HCT116 (cell line): ENCODE data around the gene TMEM40.

Experiments used
- EGR1 ChIP-seq: IDR thresholded peaks from 2 replicates; pipeline ENCODE4 v1.6.1; 2012; ENCODE audit warnings: low read depth
- JUND ChIP-seq: IDR thresholded peaks from 2 replicates; pipeline ENCODE4 v1.6.1; 2012
- POLR2AphosphoS5 ChIP-seq: IDR thresholded peaks from 2 replicates; pipeline ENCODE4 v1.6.1; 2011; ENCODE audit warnings: mild to moderate bottlenecking, low read depth, low read length, moderate library complexity
- ZFX ChIP-seq: fragments of 450-650 bp; IDR thresholded peaks from 2 replicates; pipeline ENCODE4 v1.6.1; 2017
- TF ChIP-seq, protein P1 (sequence below), 3 experiments: fragments of 200-600 bp in 1 of 3; sonication (generic) in 1 of 3; IDR thresholded peaks in 2 of 3; conservative IDR thresholded peaks in 1 of 3; 2 replicates each; pipeline ENCODE4 v1.5.1; 2012 to 2017; ENCODE audit warnings: low read depth in 2 of 3, low read length in 2 of 3, antibody characterized with exemption in 1 of 3, borderline replicate concordance in 1 of 3, control low read depth in 1 of 3, mild to moderate bottlenecking in 1 of 3, mixed read lengths in 1 of 3, mixed run types in 1 of 3, moderate library complexity in 1 of 3; ENCODE audit not compliant: insufficient read depth in 1 of 3
- TF ChIP-seq, protein P2 (sequence below): IDR thresholded peaks from 2 replicates; pipeline ENCODE4 v1.6.1; 2012

- TF ChIP-seq EGR1 (no peak), JUND (no peak), POLR2AphosphoS5 (no peak), ZFX (no peak)
- TF ChIP-seq, protein P1, sequence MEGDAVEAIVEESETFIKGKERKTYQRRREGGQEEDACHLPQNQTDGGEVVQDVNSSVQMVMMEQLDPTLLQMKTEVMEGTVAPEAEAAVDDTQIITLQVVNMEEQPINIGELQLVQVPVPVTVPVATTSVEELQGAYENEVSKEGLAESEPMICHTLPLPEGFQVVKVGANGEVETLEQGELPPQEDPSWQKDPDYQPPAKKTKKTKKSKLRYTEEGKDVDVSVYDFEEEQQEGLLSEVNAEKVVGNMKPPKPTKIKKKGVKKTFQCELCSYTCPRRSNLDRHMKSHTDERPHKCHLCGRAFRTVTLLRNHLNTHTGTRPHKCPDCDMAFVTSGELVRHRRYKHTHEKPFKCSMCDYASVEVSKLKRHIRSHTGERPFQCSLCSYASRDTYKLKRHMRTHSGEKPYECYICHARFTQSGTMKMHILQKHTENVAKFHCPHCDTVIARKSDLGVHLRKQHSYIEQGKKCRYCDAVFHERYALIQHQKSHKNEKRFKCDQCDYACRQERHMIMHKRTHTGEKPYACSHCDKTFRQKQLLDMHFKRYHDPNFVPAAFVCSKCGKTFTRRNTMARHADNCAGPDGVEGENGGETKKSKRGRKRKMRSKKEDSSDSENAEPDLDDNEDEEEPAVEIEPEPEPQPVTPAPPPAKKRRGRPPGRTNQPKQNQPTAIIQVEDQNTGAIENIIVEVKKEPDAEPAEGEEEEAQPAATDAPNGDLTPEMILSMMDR (IDR thresholded peaks at IDR 0.05 in 2 of 3, conservative IDR thresholded peaks at IDR 0.05 in 1 of 3; ENCODE audit: borderline replicate concordance in 1 of 3, insufficient read depth in 1 of 3, low read depth in 2 of 3, low read length in 2 of 3), result no peak
- TF ChIP-seq, protein P2, sequence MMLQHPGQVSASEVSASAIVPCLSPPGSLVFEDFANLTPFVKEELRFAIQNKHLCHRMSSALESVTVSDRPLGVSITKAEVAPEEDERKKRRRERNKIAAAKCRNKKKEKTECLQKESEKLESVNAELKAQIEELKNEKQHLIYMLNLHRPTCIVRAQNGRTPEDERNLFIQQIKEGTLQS, result no peak
These were observed 23.2 kb upstream of the TMEM40 start for GRCh38 chr3:12782172-12782815.
